ENCODE data around the gene DLG2.

DNA sequence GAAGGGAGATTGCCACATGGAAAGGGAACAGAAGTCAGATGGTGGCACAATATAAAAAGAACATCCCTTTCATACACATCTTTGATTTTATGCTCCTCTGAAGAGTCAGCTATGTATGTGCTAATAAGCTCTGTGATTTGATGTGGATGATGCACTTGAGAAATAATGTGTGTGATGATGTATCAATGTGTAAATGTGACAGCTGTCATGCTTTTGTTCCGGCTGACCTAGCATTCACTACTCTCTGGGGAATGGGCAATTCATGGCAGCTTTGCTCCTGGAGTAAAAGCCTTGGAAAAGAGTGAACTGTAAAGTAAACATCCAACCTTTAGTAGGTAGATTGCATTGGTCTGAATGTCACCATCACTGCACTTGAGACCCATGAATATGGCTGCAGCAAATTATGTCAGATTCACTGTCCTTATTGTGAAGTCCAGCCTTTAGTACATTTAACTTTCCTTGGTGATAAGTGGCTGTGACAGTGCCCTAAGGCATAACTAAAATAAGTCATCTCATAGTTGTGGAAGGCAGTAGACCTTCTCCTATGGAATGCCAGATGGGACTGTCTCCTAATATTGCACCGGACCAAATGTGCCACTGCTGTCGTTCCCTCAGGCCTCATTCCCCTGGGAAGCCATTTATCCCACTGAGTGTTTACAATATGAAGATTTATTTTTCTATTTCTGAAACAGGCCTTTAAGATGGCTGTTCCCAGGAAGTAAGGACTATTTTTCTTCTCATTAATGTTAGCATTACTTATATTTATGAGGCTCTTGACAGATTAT is 2162.8 kb downstream of the DLG2 start:
- TF ChIP-seq CTCF (IDR thresholded peaks at IDR 0.05) (no peak), POLR2AphosphoS5 (IDR thresholded peaks at IDR 0.05) (no peak), POLR2A (IDR thresholded peaks at IDR 0.05) (no peak), EP300 (IDR thresholded peaks at IDR 0.05) (no peak)

Data from suprapubic skin (tissue), 4 donors.